IMR-90 (cell line): ENCODE results near the gene CTBP2. TPM values are rescaled to one million over a fixed set of nuclear protein-coding genes. Genes with fewer than 3 reads are reported as not detected.

Source experiments
- ATAC-seq: fragments of 200-7000 bp; cut with Tn5 transposase; 2 replicates; pipeline ENCODE4 v1.9.1; 2020; ENCODE audit warnings: low read depth, mild to moderate bottlenecking, moderate library complexity
- BruUV-seq: library from RNA; stranded (reverse); fragments of 400-500 nt; replicated peaks from 2 replicates; lab custom pipeline; 2021; lab: Mats Ljungman, UMichigan
- CTCF ChIA-PET: fragments of 300-600 bp; formaldehyde crosslinking; extraction: SDS; loops from one replicate; lab custom pipeline; 2021; ENCODE audit warnings: antibody characterized with exemption; lab: Yijun Ruan, JAX
- POLR2A ChIA-PET: fragments of 300-600 bp; sonication (Branson Sonifier 250); formaldehyde crosslinking; loops from one replicate; lab custom pipeline; 2022; ENCODE audit warnings: antibody characterized with exemption; ENCODE audit not compliant: unreplicated experiment; lab: Charles Lee
- DNase-seq: peaks from one replicate; pipeline ENCODE4 v3.0.0; 2013
- H2AFZ ChIP-seq: replicated peaks from 2 replicates; pipeline ENCODE3; 2013; ENCODE audit warnings: low read length, mild to moderate bottlenecking; ENCODE audit not compliant: poor library complexity
- H2AK5ac ChIP-seq: 2 replicates; pipeline ENCODE4 v1.6.1; 2013; ENCODE audit warnings: low read depth, low read length, inconsistent platforms
- H2AK9ac ChIP-seq: replicated peaks from 2 replicates; pipeline ENCODE3; 2013; ENCODE audit warnings: mild to moderate bottlenecking, low read depth, low read length, moderate library complexity; ENCODE audit not compliant: poor library complexity
- H2BK120ac ChIP-seq: 2 replicates; pipeline ENCODE4 v1.6.1; 2013; ENCODE audit warnings: low read depth, low read length, inconsistent platforms
- H2BK15ac ChIP-seq: 3 replicates; pipeline ENCODE4 v1.6.1; 2013; ENCODE audit warnings: low read depth, low read length, inconsistent platforms
- H2BK20ac ChIP-seq: 2 replicates; pipeline ENCODE4 v1.6.1; 2013; ENCODE audit warnings: low read depth, mild to moderate bottlenecking, inconsistent platforms, low read length, moderate library complexity
- H2BK5ac ChIP-seq: 2 replicates; pipeline ENCODE4 v1.6.1; 2013; ENCODE audit warnings: mild to moderate bottlenecking, low read depth, low read length, inconsistent platforms; ENCODE audit not compliant: poor library complexity, severe bottlenecking
- H3K14ac ChIP-seq: replicated peaks from 2 replicates; pipeline ENCODE4 v1.6.1; 2013; ENCODE audit warnings: low read depth, low read length, inconsistent platforms
- H3K18ac ChIP-seq: 2 replicates; pipeline ENCODE4 v1.6.1; 2013; ENCODE audit warnings: low read depth, low read length, control low read depth
- H3K23ac ChIP-seq: 2 replicates; pipeline ENCODE4 v1.6.1; 2013; ENCODE audit warnings: low read depth, low read length, inconsistent platforms
- H3K27ac ChIP-seq: 2 replicates; pipeline ENCODE4 v1.5.1; 2013; ENCODE audit warnings: mild to moderate bottlenecking, control low read depth, low read length; ENCODE audit not compliant: insufficient read depth
- H3K27me3 ChIP-seq: 2 replicates; pipeline ENCODE4 v1.6.1; 2013; ENCODE audit warnings: low read length; ENCODE audit not compliant: control insufficient read depth, insufficient read depth
- H3K36me3 ChIP-seq: 2 replicates; pipeline ENCODE4 v1.6.1; 2013; ENCODE audit warnings: low read length, mixed read lengths; ENCODE audit not compliant: control insufficient read depth, insufficient read depth
- H3K4ac ChIP-seq: 2 replicates; pipeline ENCODE4 v1.6.1; 2013; ENCODE audit warnings: low read depth, low read length, inconsistent platforms
- H3K4me1 ChIP-seq: 2 replicates; pipeline ENCODE4 v1.6.1; 2013; ENCODE audit warnings: low read length, mixed read lengths; ENCODE audit not compliant: control insufficient read depth, insufficient read depth
- H3K4me2 ChIP-seq: 2 replicates; pipeline ENCODE4 v1.6.1; 2013; ENCODE audit warnings: low read depth, mild to moderate bottlenecking, control low read depth, low read length, moderate library complexity
- H3K4me3 ChIP-seq: 2 replicates; pipeline ENCODE4 v1.5.1; 2013; ENCODE audit warnings: low read depth, mild to moderate bottlenecking, control low read depth, low read length, moderate library complexity; ENCODE audit not compliant: insufficient read depth
- H3K56ac ChIP-seq: 2 replicates; pipeline ENCODE4 v1.6.1; 2013; ENCODE audit warnings: low read length, inconsistent platforms; ENCODE audit not compliant: insufficient read depth; ENCODE audit errors: extremely low read depth
- H3K79me1 ChIP-seq, 2 experiments: 2 replicates each; pipeline ENCODE4 v1.6.1; 2013; ENCODE audit warnings: low read length in 2 of 2, inconsistent platforms in 1 of 2, low read depth in 1 of 2
- H3K9ac ChIP-seq: 2 replicates; pipeline ENCODE4 v1.6.1; 2013; ENCODE audit warnings: low read depth, low read length, control low read depth
- H3K9me1 ChIP-seq: 2 replicates; pipeline ENCODE4 v1.6.1; 2013; ENCODE audit warnings: low read length, inconsistent platforms; ENCODE audit not compliant: insufficient read depth
- H3K9me3 ChIP-seq: 2 replicates; pipeline ENCODE4 v1.6.1; 2013; ENCODE audit warnings: low read length; ENCODE audit not compliant: control insufficient read depth, insufficient read depth
- H4K20me1 ChIP-seq: 2 replicates; pipeline ENCODE4 v1.6.1; 2013; ENCODE audit warnings: low read length, inconsistent platforms; ENCODE audit not compliant: insufficient read depth
- H4K5ac ChIP-seq: 2 replicates; pipeline ENCODE4 v1.6.1; 2013; ENCODE audit warnings: mild to moderate bottlenecking, low read depth, low read length, control low read depth
- H4K8ac ChIP-seq, 2 experiments: 2 replicates each; pipeline ENCODE4 v1.6.1; 2013; ENCODE audit warnings: low read depth in 2 of 2, low read length in 2 of 2, control low read depth in 1 of 2, inconsistent platforms in 1 of 2
- H4K91ac ChIP-seq: 2 replicates; pipeline ENCODE4 v1.6.1; 2013; ENCODE audit warnings: low read depth, low read length, inconsistent platforms; ENCODE audit not compliant: insufficient read depth
- BHLHE40 ChIP-seq: fragments of 150-350 bp; IDR thresholded peaks from 2 replicates; pipeline ENCODE4 v1.6.1; 2016; ENCODE audit warnings: mild to moderate bottlenecking, low read depth, low read length
- CEBPB ChIP-seq: IDR thresholded peaks from 2 replicates; pipeline ENCODE4 v1.6.1; 2012; ENCODE audit warnings: low read depth, low read length, improper control_type of control experiment
- CHD1 ChIP-seq: IDR thresholded peaks from 2 replicates; pipeline ENCODE4 v1.6.1; 2012; ENCODE audit warnings: low read depth, low read length, improper control_type of control experiment
- FOS ChIP-seq: fragments of 150-350 bp; IDR thresholded peaks from 2 replicates; pipeline ENCODE4 v1.6.1; 2016; ENCODE audit warnings: low read depth, low read length
- MAFK ChIP-seq: IDR thresholded peaks from 2 replicates; pipeline ENCODE4 v1.6.1; 2012; ENCODE audit warnings: low read depth, low read length, improper control_type of control experiment
- MAZ ChIP-seq: IDR thresholded peaks from 2 replicates; pipeline ENCODE4 v1.6.1; 2012; ENCODE audit warnings: low read depth, mild to moderate bottlenecking, low read length, improper control_type of control experiment, moderate library complexity, borderline replicate concordance
- MXI1 ChIP-seq: IDR thresholded peaks from 2 replicates; pipeline ENCODE4 v1.6.1; 2012; ENCODE audit warnings: low read depth, mild to moderate bottlenecking, low read length, moderate library complexity, borderline replicate concordance
- NFE2L2 ChIP-seq: fragments of 150-350 bp; IDR thresholded peaks from 2 replicates; pipeline ENCODE4 v1.6.1; 2016; ENCODE audit warnings: low read depth, mild to moderate bottlenecking, low read length
- POLR2A ChIP-seq: IDR thresholded peaks from 2 replicates; pipeline ENCODE4 v1.6.1; 2012; ENCODE audit warnings: mild to moderate bottlenecking, low read depth, low read length
- RAD21 ChIP-seq: IDR thresholded peaks from 2 replicates; pipeline ENCODE4 v1.6.1; 2012; ENCODE audit warnings: low read length, improper control_type of control experiment
- RCOR1 ChIP-seq: IDR thresholded peaks from 2 replicates; pipeline ENCODE4 v1.6.1; 2012; ENCODE audit warnings: mild to moderate bottlenecking, low read length, improper control_type of control experiment; ENCODE audit not compliant: insufficient replicate concordance
- RFX5 ChIP-seq: IDR thresholded peaks from 2 replicates; pipeline ENCODE4 v1.8.0; 2012; ENCODE audit warnings: low read depth, mild to moderate bottlenecking, low read length, moderate library complexity
- WGBS, 2 experiments: methylation state at CpG; one replicate each; pipeline versions ENCODE4 v1.1.5 to v1.1.7; 2013; ENCODE audit warnings: missing lambda C conversion rate in 2 of 2; ENCODE audit not compliant: insufficient read length in 1 of 2; ENCODE audit errors: extremely low coverage in 2 of 2; 5-methylcytosine and 5-hydroxymethylcytosine counted together
- dilution Hi-C: fragments of 300-500 bp; cut with HindIII; formaldehyde crosslinking; loops from one replicate; pipeline ENCODE4 v1.14.3; 2018; ENCODE audit warnings: low sequenced_read_pairs; ENCODE audit not compliant: unreplicated experiment
- in situ Hi-C: fragments of 300-500 bp; cut with MboI; formaldehyde crosslinking; loops from 3 replicates; pipeline ENCODE4 v1.14.3; 2019; ENCODE audit warnings: low sequenced_read_pairs, inconsistent platforms, mixed read lengths
- intact Hi-C: fragments of 100-400 bp; cut with micrococcal nuclease; formaldehyde crosslinking; loops from 2 replicates; pipeline ENCODE4 v1.10.0; 2022
- polyA plus RNA-seq, 3 experiments: library from polyadenylated mRNA; depleted of rRNA; stranded (reverse); fragments of >200 nt; gene quantifications; 2 replicates each; pipeline ENCODE4 v1.2.3, GENCODE V29; 2012; ENCODE audit warnings: low replicate concordance in 1 of 3
- total RNA-seq: library from RNA; depleted of rRNA; stranded (reverse); fragments of >200 nt; gene quantifications from 2 replicates; pipeline ENCODE4 v1.2.3, GENCODE V29; 2012
- TF ChIP-seq, protein P1 (sequence below): conservative IDR thresholded peaks from 2 replicates; pipeline ENCODE4 v1.5.1; 2012; ENCODE audit warnings: mild to moderate bottlenecking, low read depth, low read length, improper control_type of control experiment

Gene CTBP2
- total and polyA plus RNA-seq, 2 of the 4 experiments (the other 2 are of a cell fraction), result 81.0 to 86.6 TPM

DNA sequence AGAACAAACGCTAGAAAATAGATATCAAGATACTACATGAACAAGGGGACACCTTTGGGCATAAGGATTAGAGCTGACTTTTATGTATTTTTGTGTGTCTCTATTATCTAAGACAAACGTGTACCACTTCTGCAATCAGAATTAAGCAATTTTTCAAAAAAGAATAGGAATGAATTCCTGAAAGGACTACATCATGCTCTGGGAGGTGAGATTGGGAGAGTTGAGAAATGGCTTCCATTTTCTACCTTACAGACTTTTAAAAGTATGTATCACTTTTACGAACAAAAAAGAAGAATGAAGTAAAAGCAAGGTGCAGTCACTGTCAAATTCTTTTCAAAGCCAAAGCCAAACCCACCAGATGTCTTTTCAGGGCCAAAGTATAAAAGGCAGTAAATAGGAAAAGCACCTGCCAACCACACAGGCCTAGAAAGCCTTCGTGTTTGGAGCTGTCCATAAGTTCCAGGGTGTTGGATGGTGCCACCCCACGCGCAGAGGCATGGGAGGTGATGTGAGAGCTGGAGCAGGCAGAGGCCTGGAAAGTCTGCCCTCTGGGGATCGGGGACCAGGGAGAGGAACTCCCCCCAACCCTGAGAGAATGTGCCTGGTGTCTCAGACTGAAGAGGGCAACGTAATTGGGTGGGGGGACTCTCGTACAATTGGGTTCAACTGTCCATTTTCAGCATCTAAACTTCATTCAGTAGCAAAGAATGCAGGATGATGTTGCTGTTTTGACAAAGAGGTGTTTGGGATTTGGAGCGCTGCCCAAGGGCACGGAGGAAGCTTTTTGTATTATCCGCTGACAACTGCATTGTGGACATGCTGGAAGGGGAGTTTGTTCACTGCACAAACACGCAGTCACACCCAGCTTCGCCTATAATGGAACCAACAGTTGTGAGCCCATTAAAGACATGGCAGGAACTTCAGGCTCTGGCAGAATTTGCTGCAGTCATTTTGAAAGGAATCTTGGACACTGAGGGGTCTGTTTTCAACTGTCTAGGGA, 17.6 kb upstream of the CTBP2 start (continued):
- no peak for TF ChIP-seq CEBPB
- TF ChIP-seq RAD21, result no peak

DNA sequence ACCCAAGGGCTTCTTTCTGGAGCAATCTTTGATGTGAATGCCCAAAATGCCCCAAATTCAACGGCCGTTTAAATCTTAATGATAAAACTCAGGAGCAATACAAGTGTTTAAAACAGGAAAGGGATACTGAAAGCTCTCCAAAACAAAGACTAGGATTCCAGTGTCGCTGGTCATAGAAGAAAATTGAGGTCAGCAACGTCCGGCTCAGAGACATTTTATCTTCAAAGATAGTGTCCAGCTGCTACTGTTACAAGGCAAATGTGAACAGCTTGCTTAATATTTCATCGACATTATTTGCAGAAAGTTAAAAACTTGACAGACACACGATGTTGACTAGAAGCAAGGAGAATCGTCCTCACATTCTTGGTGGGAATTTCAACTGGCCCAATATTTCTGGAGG, 15.4 kb upstream of the CTBP2 start:
- H3K18ac ChIP-seq, result no peak overlapping the region
- no peak overlapping the region for H4K8ac ChIP-seq
- in situ Hi-C loops, result no loop called here
- H2BK20ac ChIP-seq, result no peak overlapping the region
- H2BK120ac ChIP-seq, result no peak overlapping the region
- no peak overlapping the region for H4K5ac ChIP-seq
- H3K9ac ChIP-seq, result no peak overlapping the region
- CTCF ChIA-PET, result no interaction called here
- H4K91ac ChIP-seq, result no peak overlapping the region
- no peaks in the 10 kb centered on the region for H3K79me1 ChIP-seq
- no peak overlapping the region for H2AK5ac ChIP-seq
- WGBS, 2 experiments, result no CpG with 5 or more reads among the region's 8 CpGs
- intact Hi-C loops, result no loop called here
- H3K4me2 ChIP-seq, result no peak overlapping the region
- no peak overlapping the region for H3K23ac ChIP-seq
- no peak overlapping the region for H3K4me3 ChIP-seq
- BruUV-seq, result no TSS peak
- no peak overlapping the region for H3K14ac ChIP-seq
- ATAC-seq (no peak), DNase-seq (no peak)
- H3K56ac ChIP-seq, result no peak overlapping the region
- H2BK15ac ChIP-seq, result no peak overlapping the region
- H2AK9ac ChIP-seq, result no peak overlapping the region
- no peak for TF ChIP-seq CHD1
- no peak for TF ChIP-seq BHLHE40
- TF ChIP-seq CEBPB, result no peak
- no peak for TF ChIP-seq MAFK
- TF ChIP-seq POLR2A, result no peak
- no peak for TF ChIP-seq FOS
- TF ChIP-seq, protein P1, sequence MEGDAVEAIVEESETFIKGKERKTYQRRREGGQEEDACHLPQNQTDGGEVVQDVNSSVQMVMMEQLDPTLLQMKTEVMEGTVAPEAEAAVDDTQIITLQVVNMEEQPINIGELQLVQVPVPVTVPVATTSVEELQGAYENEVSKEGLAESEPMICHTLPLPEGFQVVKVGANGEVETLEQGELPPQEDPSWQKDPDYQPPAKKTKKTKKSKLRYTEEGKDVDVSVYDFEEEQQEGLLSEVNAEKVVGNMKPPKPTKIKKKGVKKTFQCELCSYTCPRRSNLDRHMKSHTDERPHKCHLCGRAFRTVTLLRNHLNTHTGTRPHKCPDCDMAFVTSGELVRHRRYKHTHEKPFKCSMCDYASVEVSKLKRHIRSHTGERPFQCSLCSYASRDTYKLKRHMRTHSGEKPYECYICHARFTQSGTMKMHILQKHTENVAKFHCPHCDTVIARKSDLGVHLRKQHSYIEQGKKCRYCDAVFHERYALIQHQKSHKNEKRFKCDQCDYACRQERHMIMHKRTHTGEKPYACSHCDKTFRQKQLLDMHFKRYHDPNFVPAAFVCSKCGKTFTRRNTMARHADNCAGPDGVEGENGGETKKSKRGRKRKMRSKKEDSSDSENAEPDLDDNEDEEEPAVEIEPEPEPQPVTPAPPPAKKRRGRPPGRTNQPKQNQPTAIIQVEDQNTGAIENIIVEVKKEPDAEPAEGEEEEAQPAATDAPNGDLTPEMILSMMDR, result no peak
- TF ChIP-seq MAZ, result no peak
- no peak for TF ChIP-seq RFX5
- TF ChIP-seq RAD21, result no peak
- TF ChIP-seq MXI1, result no peak
- no peak for TF ChIP-seq RCOR1
- no peak for TF ChIP-seq NFE2L2
- H2BK5ac ChIP-seq, result no peak overlapping the region
- H3K4ac ChIP-seq, result no peak overlapping the region
- no peaks in the 10 kb centered on the region for H3K4me1 ChIP-seq
- H3K9me3 ChIP-seq, result no peaks in the 10 kb centered on the region
- POLR2A ChIA-PET, result no interaction called here
- H3K9me1 ChIP-seq, result no peaks in the 10 kb centered on the region
- dilution Hi-C loops, result no loop called here
- peaks cover 16% of the 10 kb centered on the region for H3K27me3 ChIP-seq
- H3K36me3 ChIP-seq, result no peaks in the 10 kb centered on the region
- H3K27ac ChIP-seq, result no peak overlapping the region
- H2AFZ ChIP-seq, result no peak overlapping the region
- H4K20me1 ChIP-seq, result no peaks in the 10 kb centered on the region
